ENCODE measurements around the gene TPX2.
"Not testable (repeated sequence)": the region's sequence is repeated elsewhere in the genome, so short reads cannot be mapped to it uniquely, and the experiment has no call there.

The TPX2 gene

GRCh38 chr20:31740208-31740607 is 1.1 kb downstream of the TPX2 start:
- Mint-ChIP-seq H3K4me3 (no peak overlapping the region), H3K4me1 (no peaks in the 10 kb centered on the region), H3K9me3 (no peaks in the 10 kb centered on the region), H3K36me3 (ENCODE audit: low read depth) (peaks cover 3% of the 10 kb centered on the region), H3K27me3 (ENCODE audit: low read depth) (no peaks in the 10 kb centered on the region), H3K27ac (no peak overlapping the region)
- no peak for TF ChIP-seq CTCF (IDR thresholded peaks at IDR 0.05; ENCODE audit: unreplicated experiment in 3 of 3)

- H3K4me3 Mint-ChIP-seq: no peak overlapping the region
- no peak for TF ChIP-seq CTCF (IDR thresholded peaks at IDR 0.05; ENCODE audit: unreplicated experiment in 3 of 3)
- peaks cover 3% of the 10 kb centered on the region for H3K4me1 Mint-ChIP-seq
These were observed 1.7 kb downstream of the TPX2 start for GRCh38 chr20:31740656-31741323.

GRCh38 chr20:31746068-31746878 is 7.2 kb downstream of the TPX2 start:
- TF ChIP-seq CTCF (IDR thresholded peaks at IDR 0.05; ENCODE audit: unreplicated experiment in 3 of 3): no peak
- no peaks in the 10 kb centered on the region for H3K27me3 Mint-ChIP-seq (ENCODE audit: low read depth)
- H3K4me3 Mint-ChIP-seq: no peak overlapping the region
- H3K9me3 Mint-ChIP-seq: no peaks in the 10 kb centered on the region
- H3K27ac Mint-ChIP-seq: peak overlapping the region; percentile 3 to 44 (median 13)
- peaks cover 13% of the 10 kb centered on the region for H3K36me3 Mint-ChIP-seq (ENCODE audit: low read depth)
- peaks cover 35% of the 10 kb centered on the region for H3K4me1 Mint-ChIP-seq

More at GRCh38 chr20:31740656-31741323, 1.7 kb downstream of the TPX2 start:
- Mint-ChIP-seq H3K9me3 (no peaks in the 10 kb centered on the region), H3K36me3 (ENCODE audit: low read depth) (peaks cover 3% of the 10 kb centered on the region), H3K27ac (no peak overlapping the region), H3K27me3 (ENCODE audit: low read depth) (no peaks in the 10 kb centered on the region)

- not testable (repeated sequence) for H3K9me3 Mint-ChIP-seq; H3K27me3 Mint-ChIP-seq (ENCODE audit: low read depth); H3K4me3 Mint-ChIP-seq
- Mint-ChIP-seq H3K27ac (peak overlapping the region in 2 of 3 experiments; percentile 3 to 79), H3K36me3 (ENCODE audit: low read depth) (peaks cover 13% of the 10 kb centered on the region), H3K4me1 (peaks cover 38% of the 10 kb centered on the region)
These were observed 7.9 kb downstream of the TPX2 start for GRCh38 chr20:31747028-31747427.

GRCh38 chr20:31747640-31748039 is 8.6 kb downstream of the TPX2 start:
- Mint-ChIP-seq H3K36me3 (ENCODE audit: low read depth) (peaks cover 13% of the 10 kb centered on the region), H3K4me1 (peaks cover 38% of the 10 kb centered on the region), H3K27me3 (ENCODE audit: low read depth) (no peaks in the 10 kb centered on the region), H3K4me3 (peak overlapping the region in 1 of 3 experiments; percentile 25), H3K27ac (peak overlapping the region; percentile 11 to 79 (median 44)), H3K9me3 (no peaks in the 10 kb centered on the region)
- no peak for TF ChIP-seq CTCF (IDR thresholded peaks at IDR 0.05; ENCODE audit: unreplicated experiment in 3 of 3)

- H3K27me3 Mint-ChIP-seq (ENCODE audit: low read depth): no peaks in the 10 kb centered on the region
- peaks cover 38% of the 10 kb centered on the region for H3K4me1 Mint-ChIP-seq
- no peak overlapping the region for H3K4me3 Mint-ChIP-seq
- H3K9me3 Mint-ChIP-seq: no peaks in the 10 kb centered on the region
- H3K27ac Mint-ChIP-seq: no peak overlapping the region
- H3K36me3 Mint-ChIP-seq (ENCODE audit: low read depth): peaks cover 18% of the 10 kb centered on the region
- no peak for TF ChIP-seq CTCF (IDR thresholded peaks at IDR 0.05; ENCODE audit: unreplicated experiment in 3 of 3)
These were observed 10.1 kb downstream of the TPX2 start for GRCh38 chr20:31749223-31749622.
